LNCAP (cell line): ENCODE measurements around the gene LUZP2.

Source experiments
- CTCF ChIP-seq: fragments of 450-650 bp; IDR thresholded peaks from 2 replicates; pipeline ENCODE4 v1.5.1; 2017; ENCODE audit warnings: mild to moderate bottlenecking

Gene LUZP2

GRCh38 chr11:24886880-24887619 is 390.2 kb downstream of the LUZP2 start:
- TF ChIP-seq CTCF, result no peak

GRCh38 chr11:24890426-24890825 is 393.6 kb downstream of the LUZP2 start:
- TF ChIP-seq CTCF, result no peak

- no peak for TF ChIP-seq CTCF
Measured at GRCh38 chr11:24896118-24896835, 399.4 kb downstream of the LUZP2 start.

- TF ChIP-seq CTCF, result no peak
Measured at GRCh38 chr11:24900514-24900913, 403.7 kb downstream of the LUZP2 start.

GRCh38 chr11:24900960-24901549 is 404.2 kb downstream of the LUZP2 start:
- TF ChIP-seq CTCF, result no peak

GRCh38 chr11:24903555-24903954 is 406.7 kb downstream of the LUZP2 start:
- TF ChIP-seq CTCF, result no peak

GRCh38 chr11:24925091-24925490 is 428.2 kb downstream of the LUZP2 start:
- TF ChIP-seq CTCF, result no peak
